ENCODE results near the gene NAA20.

GRCh38 chr20:20039752-20040387 is 22.7 kb downstream of the NAA20 start:
- TF ChIP-seq CTCF (conservative IDR thresholded peaks at IDR 0.05), result no peak
- TF ChIP-seq ZFX (IDR thresholded peaks at IDR 0.05), result no peak
